DOHH2 (cell line): ENCODE data around the gene CTAGE4.
"Not testable (repeated sequence)": the region's sequence is repeated elsewhere in the genome, so short reads cannot be mapped to it uniquely, and the experiment has no call there.

ENCODE experiments used
- H3F3A ChIP-seq: fragments of 200-600 bp; sonication (generic), shearing (Covaris generic); 2 replicates; pipeline ENCODE4 v1.6.0; 2016; ENCODE audit warnings: antibody characterized with exemption, mild to moderate bottlenecking; ENCODE audit not compliant: control insufficient read depth, insufficient read depth
- H3K27ac ChIP-seq: fragments of 200-600 bp; sonication (generic); 2 replicates; pipeline ENCODE4 v1.5.1; 2014; ENCODE audit warnings: low read depth, mild to moderate bottlenecking, low read length, moderate library complexity
- H3K27me3 ChIP-seq: fragments of 200-600 bp; sonication (generic); 2 replicates; pipeline ENCODE4 v1.6.1; 2014; ENCODE audit warnings: mild to moderate bottlenecking, low read length, mixed read lengths; ENCODE audit not compliant: control insufficient read depth
- H3K36me3 ChIP-seq: fragments of 200-600 bp; sonication (generic); 2 replicates; pipeline ENCODE4 v1.6.1; 2014; ENCODE audit warnings: mild to moderate bottlenecking, low read length, moderate library complexity, mixed read lengths; ENCODE audit not compliant: control insufficient read depth
- H3K4me1 ChIP-seq: fragments of 200-600 bp; sonication (generic); 2 replicates; pipeline ENCODE4 v1.6.1; 2014; ENCODE audit warnings: mild to moderate bottlenecking, low read length, mixed read lengths; ENCODE audit not compliant: control insufficient read depth
- H3K4me2 ChIP-seq: fragments of 200-600 bp; sonication (generic); 2 replicates; pipeline ENCODE4 v1.6.0; 2014; ENCODE audit warnings: mild to moderate bottlenecking, low read length, moderate library complexity
- H3K4me3 ChIP-seq: fragments of 200-600 bp; sonication (generic); 2 replicates; pipeline ENCODE4 v1.5.1; 2014; ENCODE audit warnings: mild to moderate bottlenecking, low read length, mixed read lengths
- H3K79me2 ChIP-seq: fragments of 200-600 bp; sonication (generic); 2 replicates; pipeline ENCODE4 v1.6.1; 2014; ENCODE audit warnings: mild to moderate bottlenecking, low read length, mixed read lengths; ENCODE audit not compliant: control insufficient read depth
- H3K9me2 ChIP-seq: fragments of 200-600 bp; sonication (generic); replicated peaks from 2 replicates; pipeline ENCODE4 v1.6.1; 2014; ENCODE audit warnings: mild to moderate bottlenecking, low read length, mixed read lengths; ENCODE audit not compliant: control insufficient read depth
- H3K9me3 ChIP-seq: fragments of 200-600 bp; sonication (generic); 2 replicates; pipeline ENCODE4 v1.6.1; 2014; ENCODE audit warnings: antibody characterized with exemption, low read length, mixed read lengths; ENCODE audit not compliant: control insufficient read depth, insufficient read depth
- H4K20me1 ChIP-seq: fragments of 200-600 bp; sonication (generic); 2 replicates; pipeline ENCODE4 v1.6.0; 2014; ENCODE audit warnings: low read depth, mild to moderate bottlenecking, antibody characterized with exemption, low read length, moderate library complexity; ENCODE audit not compliant: control insufficient read depth, insufficient read depth

The CTAGE4 gene

GRCh38 chr7:144188578-144189171 is 5.4 kb downstream of the CTAGE4 start:
- H3K9me3 ChIP-seq, H3F3A ChIP-seq, H3K9me2 ChIP-seq, H3K27ac ChIP-seq, H3K27me3 ChIP-seq, H4K20me1 ChIP-seq, H3K36me3 ChIP-seq, H3K4me2 ChIP-seq, H3K4me3 ChIP-seq, H3K79me2 ChIP-seq, H3K4me1 ChIP-seq: not testable (repeated sequence)

GRCh38 chr7:144193782-144194181 is 10.5 kb downstream of the CTAGE4 start:
- H3K9me2 ChIP-seq, H3K4me2 ChIP-seq, H4K20me1 ChIP-seq, H3K4me3 ChIP-seq, H3K36me3 ChIP-seq, H3K27me3 ChIP-seq, H3K4me1 ChIP-seq, H3F3A ChIP-seq, H3K9me3 ChIP-seq, H3K27ac ChIP-seq, H3K79me2 ChIP-seq: not testable (repeated sequence)

GRCh38 chr7:144194453-144194852 is 11.2 kb downstream of the CTAGE4 start:
- not testable (repeated sequence) for H3K36me3 ChIP-seq, H3K79me2 ChIP-seq, H3K9me3 ChIP-seq, H3K4me1 ChIP-seq, H3K4me3 ChIP-seq, H3K4me2 ChIP-seq, H4K20me1 ChIP-seq, H3K27ac ChIP-seq, H3F3A ChIP-seq, H3K27me3 ChIP-seq, H3K9me2 ChIP-seq

- not testable (repeated sequence) for H3K79me2 ChIP-seq, H3F3A ChIP-seq
These were observed 12.1 kb downstream of the CTAGE4 start, which contains the start of gene ARHGEF35 for GRCh38 chr7:144195212-144195872. TSS of gene ARHGEF35 (minus strand) at chr7:144195833. CDS start at chr7:144188383, 7,450 bp downstream.

GRCh38 chr7:144198934-144199333 is 15.7 kb downstream of the CTAGE4 start:
- not testable (repeated sequence) for H3K27ac ChIP-seq, H3K9me2 ChIP-seq, H3K79me2 ChIP-seq, H3K36me3 ChIP-seq, H3K9me3 ChIP-seq, H3F3A ChIP-seq, H3K4me1 ChIP-seq, H3K4me3 ChIP-seq, H4K20me1 ChIP-seq, H3K27me3 ChIP-seq, H3K4me2 ChIP-seq

More at GRCh38 chr7:144195212-144195872, 12.1 kb downstream of the CTAGE4 start, which contains the start of gene ARHGEF35:
- not testable (repeated sequence) for H3K27me3 ChIP-seq, H3K36me3 ChIP-seq, H3K9me3 ChIP-seq, H3K4me3 ChIP-seq, H4K20me1 ChIP-seq, H3K4me1 ChIP-seq, H3K9me2 ChIP-seq, H3K27ac ChIP-seq, H3K4me2 ChIP-seq

- not testable (repeated sequence) for H3F3A ChIP-seq, H3K79me2 ChIP-seq, H3K27me3 ChIP-seq, H3K4me2 ChIP-seq, H3K9me2 ChIP-seq, H3K27ac ChIP-seq, H4K20me1 ChIP-seq, H3K4me1 ChIP-seq, H3K4me3 ChIP-seq, H3K36me3 ChIP-seq, H3K9me3 ChIP-seq
These were observed 18.7 kb downstream of the CTAGE4 start for GRCh38 chr7:144201978-144202377.

GRCh38 chr7:144203086-144203485 is 19.8 kb downstream of the CTAGE4 start:
- H3K4me3 ChIP-seq, H3K9me2 ChIP-seq, H3K27me3 ChIP-seq, H3K27ac ChIP-seq, H3K9me3 ChIP-seq, H4K20me1 ChIP-seq, H3K4me1 ChIP-seq, H3K79me2 ChIP-seq, H3K36me3 ChIP-seq, H3K4me2 ChIP-seq, H3F3A ChIP-seq: not testable (repeated sequence)

GRCh38 chr7:144205306-144205705 is 22.0 kb downstream of the CTAGE4 start:
- not testable (repeated sequence) for H3K27ac ChIP-seq, H3K4me1 ChIP-seq, H3K9me3 ChIP-seq, H3K9me2 ChIP-seq, H3K36me3 ChIP-seq, H3K79me2 ChIP-seq, H3K4me3 ChIP-seq, H4K20me1 ChIP-seq, H3K4me2 ChIP-seq, H3K27me3 ChIP-seq, H3F3A ChIP-seq
